NCI-H2107 (cell line): ENCODE measurements around the gene HMGN4.
"Not testable (repeated sequence)": the region's sequence is repeated elsewhere in the genome, so short reads cannot be mapped to it uniquely, and the experiment has no call there.

Experiments used
- DNase-seq: peaks from one replicate; lab custom pipeline; 2025; lab: John Stamatoyannopoulos, UW

HMGN4 gene

GRCh38 chr6:26522486-26523228, 15.5 kb upstream of the HMGN4 start:
- not testable (repeated sequence) for DNase-seq

DNA sequence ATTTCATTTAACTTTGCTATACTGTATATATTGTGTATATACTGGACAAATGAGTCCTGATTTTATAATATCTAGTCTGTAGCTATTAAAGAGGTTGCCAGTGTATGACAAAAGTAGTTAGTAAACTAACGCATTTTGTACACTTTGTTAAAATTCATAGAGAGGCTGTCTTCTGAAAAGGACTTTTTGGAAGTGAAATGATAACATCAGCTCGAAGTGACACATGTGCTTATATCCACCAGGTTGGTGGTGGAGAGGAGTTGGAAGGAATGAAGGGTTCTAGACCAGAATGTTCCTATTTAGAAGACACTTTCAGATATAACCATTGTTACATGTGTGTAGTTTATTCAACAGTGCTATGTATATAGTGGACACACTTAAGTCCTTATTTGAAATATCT, 13.9 kb upstream of the HMGN4 start:
- not testable (repeated sequence) for DNase-seq

GRCh38 chr6:26524722-26525370, 13.3 kb upstream of the HMGN4 start:
- DNase-seq = no peak

DNA sequence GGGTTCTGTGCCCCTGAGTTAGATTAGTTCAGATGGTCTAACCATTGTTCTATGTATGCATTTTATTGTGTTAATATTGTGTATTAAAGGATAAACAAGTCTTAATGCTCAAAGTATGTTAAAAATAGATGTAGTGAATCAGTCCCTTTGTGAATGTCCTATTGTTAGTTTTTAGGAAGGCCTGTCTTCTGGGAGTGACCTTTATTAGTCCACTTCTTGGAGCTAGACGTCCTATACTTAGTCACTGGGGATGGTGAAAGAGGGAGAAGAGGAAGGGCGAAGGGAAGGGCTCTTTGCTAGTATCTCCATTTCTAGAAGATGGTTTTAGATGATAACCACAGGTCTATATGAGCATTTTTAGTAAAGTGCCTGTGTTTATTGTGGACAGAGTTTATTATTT, 12.3 kb upstream of the HMGN4 start:
- no peak for DNase-seq

GRCh38 chr6:26526928-26527327, 11.2 kb upstream of the HMGN4 start:
- no peak for DNase-seq

GRCh38 chr6:26530203-26530602, 8.0 kb upstream of the HMGN4 start:
- DNase-seq = no peak

GRCh38 chr6:26531897-26532296, 6.3 kb upstream of the HMGN4 start:
- no peak for DNase-seq

- peak; percentile 72 for DNase-seq
Observed at GRCh38 chr6:26532699-26533531, 5.3 kb upstream of the HMGN4 start.

GRCh38 chr6:26533532-26533931, 4.6 kb upstream of the HMGN4 start:
- DNase-seq = no peak

GRCh38 chr6:26534681-26535465, 3.3 kb upstream of the HMGN4 start:
- peak; percentile 12 for DNase-seq

- no peak for DNase-seq
Observed at GRCh38 chr6:26536571-26537159, 1.5 kb upstream of the HMGN4 start.

- DNase-seq = peak; percentile 50
Observed at GRCh38 chr6:26537160-26537845, 863 bp upstream of the HMGN4 start.

- DNase-seq = no peak
Observed at GRCh38 chr6:26538572-26538902, 371 bp downstream of the HMGN4 start.

DNA sequence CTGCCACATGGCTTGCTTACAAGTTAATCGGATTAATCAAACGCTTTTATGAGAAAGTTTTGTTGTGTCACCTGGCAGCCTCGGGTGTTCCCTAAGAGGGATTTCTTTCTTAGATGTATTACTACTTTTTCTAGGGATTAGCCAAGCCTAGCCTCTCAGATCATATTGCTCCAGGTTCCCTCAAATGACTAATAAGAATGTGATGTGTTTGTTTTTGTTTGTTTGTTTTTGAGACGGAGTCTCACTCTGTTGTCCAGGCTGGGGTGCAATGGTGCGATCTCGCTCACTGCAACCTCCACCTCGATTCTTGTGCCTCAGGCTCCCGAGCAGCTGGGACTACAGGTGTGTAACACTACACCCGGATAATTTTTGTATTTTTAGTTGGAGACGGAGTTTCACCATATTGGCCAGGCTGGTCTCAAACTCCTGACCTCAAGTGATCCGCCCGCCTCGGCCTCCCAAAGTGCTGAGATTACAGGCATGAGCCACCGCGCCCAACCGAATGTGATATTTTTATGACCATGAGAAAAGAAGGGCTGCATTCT, 977 bp downstream of the HMGN4 start:
- no peak for DNase-seq

DNA sequence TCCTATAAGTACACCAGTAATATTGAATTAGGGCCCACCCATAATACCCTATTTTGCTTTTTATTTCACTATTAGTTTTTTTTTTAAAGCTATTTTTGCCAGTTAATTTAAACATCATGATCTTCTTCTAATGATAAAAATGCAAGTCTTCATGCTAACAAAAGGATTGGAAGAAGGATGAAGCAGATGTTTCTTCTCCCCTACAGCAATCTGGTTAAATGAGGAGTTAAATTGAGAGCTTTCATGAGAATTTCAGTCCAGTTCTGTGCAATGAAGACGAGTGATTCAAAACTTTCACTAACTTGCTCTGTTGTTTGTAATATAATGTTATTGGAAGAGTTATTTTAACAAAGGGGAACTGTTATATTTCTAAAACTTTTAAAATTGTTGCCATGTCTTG, 3.4 kb downstream of the HMGN4 start:
- DNase-seq = no peak

DNA sequence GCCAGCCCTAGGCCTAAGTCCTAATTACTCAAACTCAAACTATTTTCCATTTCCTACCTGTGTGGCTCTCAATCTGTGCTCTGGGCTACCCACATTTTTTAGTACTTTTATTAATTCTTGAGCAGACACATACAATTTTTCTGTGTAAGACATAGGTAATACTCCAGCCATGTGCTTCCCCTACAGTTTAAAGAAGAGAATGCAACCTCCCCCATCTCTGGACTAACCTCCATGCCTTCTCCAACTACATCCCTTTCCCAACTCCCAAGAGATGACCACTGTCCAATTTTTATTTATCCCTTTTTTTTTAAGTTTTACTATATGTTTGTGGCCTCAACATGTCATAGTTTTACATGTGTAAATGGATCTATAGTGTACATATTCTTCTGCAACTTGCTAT, 5.8 kb downstream of the HMGN4 start:
- no peak for DNase-seq

DNA sequence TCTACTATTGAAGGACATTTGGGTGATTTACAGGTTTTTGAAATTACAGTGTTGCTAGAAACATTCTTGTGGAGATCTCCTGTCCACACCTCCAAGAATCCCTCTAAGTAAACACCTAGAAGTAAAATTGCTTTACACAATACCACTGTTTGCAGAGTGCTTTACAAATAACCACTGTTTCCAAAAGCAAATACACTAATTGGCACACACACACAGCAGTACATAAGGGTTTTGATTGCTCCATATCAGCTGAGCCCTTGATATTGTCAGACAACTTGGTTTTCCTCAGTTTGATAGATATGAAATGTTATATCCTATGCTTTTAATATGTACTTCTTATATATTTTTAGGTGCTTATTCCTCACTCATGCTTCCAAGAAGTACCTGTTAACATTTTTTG, 6.3 kb downstream of the HMGN4 start:
- no peak for DNase-seq

GRCh38 chr6:26545627-26546026, 7.5 kb downstream of the HMGN4 start:
- DNase-seq = no peak

GRCh38 chr6:26547363-26547762, 9.2 kb downstream of the HMGN4 start:
- not testable (repeated sequence) for DNase-seq

DNA sequence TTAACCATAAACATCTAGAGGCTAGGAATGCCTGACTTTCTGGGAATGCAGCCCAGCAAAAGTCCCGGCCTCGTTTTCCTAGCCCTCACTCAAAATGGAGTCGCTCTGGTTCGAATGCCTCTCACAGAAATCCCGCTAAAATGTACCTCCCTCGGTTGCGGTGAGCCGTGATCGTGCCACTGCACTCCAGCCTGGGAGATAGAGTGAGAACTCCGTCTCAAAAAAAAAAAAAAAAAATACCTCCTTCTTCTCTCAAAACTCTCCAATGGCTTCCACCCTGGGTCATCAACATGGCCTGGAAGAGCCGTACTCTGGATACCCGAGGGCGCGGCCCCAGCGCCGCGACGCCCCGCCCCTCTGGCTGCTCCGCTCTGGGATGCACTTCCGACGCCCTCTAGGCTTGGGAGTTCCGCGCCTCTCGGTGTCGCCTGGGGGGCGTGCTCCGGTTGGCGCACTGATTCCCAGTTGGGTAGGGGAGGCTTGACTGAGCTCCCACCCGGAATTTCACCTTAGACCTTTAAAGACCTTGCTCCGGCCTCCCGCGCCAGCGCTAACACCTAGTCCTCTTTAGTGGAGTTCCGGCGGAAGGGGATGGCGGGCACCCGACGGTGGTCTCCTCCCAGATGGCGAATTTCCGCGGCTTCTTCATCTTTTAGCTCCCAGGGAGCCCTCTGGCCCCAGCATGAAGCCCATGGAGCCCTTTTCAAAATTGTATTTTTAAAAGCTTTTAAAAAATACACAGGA, 12.3 kb downstream of the HMGN4 start:
- no peak for DNase-seq
